NB4 (cell line): Measurements from ENCODE around the gene PLEKHA5.

Experiments used
- CTCF ChIP-seq: IDR thresholded peaks from one replicate; pipeline ENCODE4 v1.5.1; 2012; ENCODE audit warnings: low read depth, low read length
- POLR2A ChIP-seq: IDR thresholded peaks from 2 replicates; pipeline ENCODE4 v1.6.1; 2011; ENCODE audit warnings: mild to moderate bottlenecking; ENCODE audit not compliant: insufficient read length; ENCODE audit errors: extremely low read depth

DNA sequence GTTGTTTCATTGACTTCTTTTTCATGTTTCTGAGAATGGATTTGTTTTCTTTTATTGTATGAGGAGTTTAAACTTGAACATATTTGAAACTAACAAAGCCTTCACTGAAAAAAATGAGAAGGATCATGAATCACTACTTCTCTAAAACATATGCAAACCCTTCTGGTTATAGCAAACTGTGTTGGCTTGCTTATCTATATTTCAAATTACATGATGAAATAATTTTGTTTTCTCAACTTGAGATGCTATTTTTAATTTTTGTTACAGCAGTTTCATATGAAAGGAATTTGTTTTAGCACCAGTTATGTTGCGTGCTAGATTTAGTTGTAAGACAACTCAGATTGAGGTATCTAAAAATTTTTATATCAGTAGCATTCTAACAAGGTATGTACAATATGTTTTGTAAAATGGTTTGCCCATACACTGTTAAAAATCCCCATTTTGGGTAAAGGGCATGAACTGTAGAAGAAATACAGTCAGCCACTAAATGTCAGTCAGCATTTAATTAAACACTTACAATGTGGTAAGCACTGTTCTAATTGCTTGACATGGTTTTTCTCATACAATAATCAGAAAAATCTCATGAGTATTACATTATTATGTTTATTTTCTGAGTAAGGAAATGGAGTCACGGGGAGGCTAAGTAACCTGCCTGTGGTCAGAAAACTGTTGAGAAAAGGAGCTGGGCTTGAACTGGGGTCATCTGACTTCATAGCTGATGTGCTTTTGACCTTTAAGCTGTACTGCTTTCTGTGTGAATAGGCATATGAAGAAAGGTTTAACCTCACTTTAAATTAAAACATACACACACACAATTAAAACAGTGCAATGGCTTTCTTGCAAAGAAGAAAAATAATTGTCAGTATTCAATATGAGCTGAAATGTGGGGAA lies 105.7 kb downstream of the PLEKHA5 start:
- no peak for TF ChIP-seq POLR2A
- no peak for TF ChIP-seq CTCF
